CD4-positive, alpha-beta T cell treated with Interleukin-15 for 1 hour (primary cell): ENCODE results near the gene SDF2.
A peak's percentile ranks its signal among the peaks of the same experiment; 100 is the strongest.
"Not testable (repeated sequence)": the region's sequence is repeated elsewhere in the genome, so short reads cannot be mapped to it uniquely, and the experiment has no call there.

Experiments used
- DNase-seq: peaks from one replicate; pipeline ENCODE4 v3.0.0-alpha.2; 2020

SDF2 gene

GRCh38 chr17:28623696-28624095, 38.0 kb downstream of the SDF2 start:
- DNase-seq = no peak

- no peak for DNase-seq
Measured at GRCh38 chr17:28622186-28622585, 39.5 kb downstream of the SDF2 start.

GRCh38 chr17:28620010-28620409, 41.7 kb downstream of the SDF2 start:
- DNase-seq = no peak

- DNase-seq = no peak
Measured at GRCh38 chr17:28618464-28618863, 43.2 kb downstream of the SDF2 start.

DNA sequence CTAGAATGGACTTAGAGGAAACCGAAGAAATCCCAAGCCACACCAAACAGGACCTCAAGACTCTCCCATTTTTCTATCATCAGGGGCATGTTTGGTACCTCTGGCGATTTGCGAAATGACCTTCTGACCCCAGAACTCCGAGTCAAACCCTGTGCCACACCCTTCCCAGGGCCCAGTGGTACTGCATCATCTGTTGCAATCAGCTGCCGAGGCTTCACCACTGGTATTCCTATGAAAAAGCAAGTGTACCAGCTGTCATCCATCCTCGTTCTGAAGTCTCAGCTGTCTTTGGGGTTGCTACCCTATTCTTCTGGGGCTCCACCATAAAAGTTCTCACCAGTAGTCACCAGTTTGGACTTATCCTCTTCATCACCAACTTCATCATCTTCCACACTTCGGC, 45.4 kb downstream of the SDF2 start:
- DNase-seq = no peak

- no peak for DNase-seq
Measured at GRCh38 chr17:28615260-28615940, 46.3 kb downstream of the SDF2 start.

- DNase-seq = no peak
Measured at GRCh38 chr17:28613931-28614381, 47.8 kb downstream of the SDF2 start, which contains the start of gene RSKR. TSS of gene RSKR (minus strand) at chr17:28614185. CDS start at chr17:28614161, 24 bp downstream.

GRCh38 chr17:28612936-28613872, 48.5 kb downstream of the SDF2 start:
- peak; percentile 30 for DNase-seq

DNA sequence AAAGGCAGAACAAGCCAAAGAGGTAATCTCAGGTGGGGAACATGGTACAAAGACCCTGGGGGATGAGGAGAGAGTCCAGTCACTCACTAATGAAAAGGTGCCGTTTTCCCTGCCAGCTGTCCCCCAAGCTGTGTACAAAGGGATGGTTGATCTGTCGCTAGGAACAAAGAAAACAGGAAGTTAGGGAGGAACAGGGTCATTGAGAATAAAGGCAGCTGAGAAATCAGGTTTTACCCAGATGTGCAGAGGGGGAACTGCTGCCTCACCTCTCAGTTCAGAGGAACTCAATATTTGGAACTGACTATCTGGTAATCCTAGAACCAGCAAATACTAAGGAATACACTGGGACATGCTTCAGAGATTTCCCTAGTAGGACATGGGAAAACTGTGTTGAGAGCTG, 49.2 kb downstream of the SDF2 start:
- no peak for DNase-seq

GRCh38 chr17:28610376-28610775, 51.3 kb downstream of the SDF2 start:
- DNase-seq = no peak

GRCh38 chr17:28604031-28604430, 57.7 kb downstream of the SDF2 start:
- not testable (repeated sequence) for DNase-seq

- peak; percentile 64 for DNase-seq
Measured at GRCh38 chr17:28599311-28600184, 62.2 kb downstream of the SDF2 start.

GRCh38 chr17:28598799-28599310, 62.9 kb downstream of the SDF2 start, which contains the start of gene SPAG5:
TSS of gene SPAG5 (minus strand) at chr17:28599025. CDS start at chr17:28598946, 79 bp downstream.
- peak; percentile 95 for DNase-seq

DNA sequence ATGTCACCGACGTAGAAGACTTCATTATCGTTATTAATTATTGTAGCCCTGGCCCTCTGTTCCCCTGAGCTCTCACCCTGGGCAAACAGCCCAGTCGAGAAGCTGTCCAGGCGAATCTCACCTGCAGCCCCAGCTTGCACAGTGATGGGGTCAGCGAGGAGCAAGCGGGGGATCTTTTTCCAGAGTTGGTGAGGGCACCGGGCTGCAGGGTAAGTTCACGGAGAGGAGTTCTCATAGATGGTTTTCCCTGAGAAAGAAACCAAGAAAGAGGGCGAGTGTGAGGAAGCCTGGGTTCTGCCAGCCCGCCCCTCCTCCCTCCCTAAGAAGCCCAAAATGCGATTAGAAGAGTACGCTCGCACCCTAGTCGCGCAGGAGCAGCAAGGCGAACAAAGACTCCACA, 63.3 kb downstream of the SDF2 start:
- no peak for DNase-seq
